NCI-H2029 (cell line): ENCODE results near the gene IQCF6.
"Not testable (repeated sequence)": the region's sequence is repeated elsewhere in the genome, so short reads cannot be mapped to it uniquely, and the experiment has no call there.

Experiments
- DNase-seq: peaks from one replicate; lab custom pipeline; 2025; lab: John Stamatoyannopoulos, UW

IQCF6 gene

DNA sequence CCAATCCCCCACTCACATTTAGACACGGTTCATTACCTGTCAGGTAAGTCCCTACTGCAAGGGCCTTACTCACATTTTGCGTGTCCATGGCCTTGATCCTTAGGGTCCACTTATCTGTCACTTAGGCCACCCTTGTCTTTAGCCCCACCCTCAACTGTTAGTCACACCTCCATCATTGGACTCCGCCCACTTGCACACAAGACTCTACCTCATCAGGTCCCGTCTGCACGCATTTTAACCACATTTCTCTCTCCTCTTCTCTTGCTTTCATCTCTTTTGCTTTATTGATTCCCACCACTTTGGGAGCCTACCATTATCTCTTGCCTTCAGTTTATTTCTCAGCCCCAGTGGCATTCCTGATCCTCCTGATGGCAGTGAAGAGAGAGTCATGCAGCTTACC, at the start of gene IQCF6:
TSS of gene IQCF6 (minus strand) at position 101 of the 400 bp plus-strand sequence. CDS start at position 88, 13 bp downstream.
- no peak for DNase-seq

DNA sequence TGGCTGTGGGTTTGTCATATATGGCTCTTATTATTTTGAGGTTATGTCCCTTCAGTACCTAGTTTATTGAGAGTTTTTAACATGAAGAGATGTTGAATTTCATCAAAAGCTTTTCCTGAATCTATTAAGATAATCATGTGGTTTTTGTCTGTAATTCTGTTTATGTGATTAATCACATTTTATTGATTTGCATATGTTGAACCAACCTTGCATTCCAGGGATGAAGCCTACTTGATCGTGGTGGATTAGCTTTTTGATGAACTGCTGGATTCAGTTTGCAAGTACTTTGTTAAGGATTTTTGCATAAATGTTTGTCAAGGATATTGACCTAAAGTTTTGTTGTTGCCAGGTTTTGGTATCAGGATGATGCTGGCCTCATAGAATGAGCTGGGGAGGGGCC, 49.3 kb upstream of the IQCF6 start:
- DNase-seq, result no peak

GRCh38 chr3:51819709-51820406, 40.8 kb upstream of the IQCF6 start:
- no peak for DNase-seq

GRCh38 chr3:51819151-51819550, 40.1 kb upstream of the IQCF6 start:
- DNase-seq, result no peak

DNA sequence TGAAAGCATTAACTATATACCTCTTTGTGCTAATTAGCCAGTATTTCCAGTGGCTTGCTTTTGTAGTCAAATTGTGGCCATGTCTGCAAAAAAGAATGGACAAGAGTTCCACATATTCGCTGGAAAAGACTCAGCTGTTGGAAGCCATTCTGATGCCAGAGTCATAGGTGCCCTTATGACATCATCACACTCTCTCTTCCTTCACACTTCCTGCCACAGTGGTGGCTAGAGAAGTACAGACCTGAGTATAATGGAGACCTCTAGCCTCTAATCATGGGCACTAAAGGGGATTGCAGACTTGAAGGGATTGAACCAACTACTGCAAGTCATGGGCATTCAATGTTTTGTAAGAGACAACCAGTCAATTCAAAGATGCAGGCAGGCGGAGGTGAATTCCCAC, 38.3 kb upstream of the IQCF6 start:
- DNase-seq, result no peak

DNA sequence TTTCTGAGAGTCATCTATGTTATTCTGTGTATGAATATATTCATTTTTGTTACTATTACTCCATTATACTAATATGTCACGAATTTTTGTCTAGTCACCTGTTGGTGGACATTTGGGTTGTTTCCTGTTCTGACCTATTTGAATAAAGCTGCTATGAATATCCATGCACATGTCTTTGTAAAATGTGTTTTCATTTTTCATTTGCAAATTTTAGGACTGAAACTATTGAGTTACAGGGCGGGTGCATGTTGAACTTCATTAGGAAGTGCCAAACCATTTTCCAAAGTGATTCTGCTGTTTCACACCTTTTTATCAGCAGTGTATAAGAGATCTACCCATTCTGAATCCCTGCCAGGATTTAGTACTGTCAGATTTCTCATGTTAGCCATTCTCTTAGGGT, 37.7 kb upstream of the IQCF6 start:
- no peak for DNase-seq

- DNase-seq, result no peak
Measured at GRCh38 chr3:51815614-51816013, 36.6 kb upstream of the IQCF6 start.

DNA sequence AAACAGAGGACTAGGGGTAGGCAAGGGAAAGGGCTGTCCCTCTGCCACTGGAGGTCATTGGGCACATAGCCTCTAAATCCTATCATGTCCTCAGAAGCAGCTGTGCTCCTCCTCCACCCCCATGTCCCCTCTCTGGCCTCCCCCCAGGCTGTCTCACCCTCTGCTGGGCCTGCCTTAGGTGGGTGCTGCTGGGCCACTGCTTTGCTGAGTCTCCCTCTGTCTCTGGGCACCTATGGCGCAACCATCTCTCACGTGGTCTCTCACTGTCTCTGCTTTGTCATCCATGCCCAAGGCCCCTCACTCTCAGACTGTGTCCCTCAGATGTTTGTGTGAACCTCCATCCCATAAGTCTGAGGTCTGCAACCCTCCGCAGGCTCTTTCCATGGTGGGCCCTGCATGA, 35.0 kb upstream of the IQCF6 start:
- no peak for DNase-seq

DNA sequence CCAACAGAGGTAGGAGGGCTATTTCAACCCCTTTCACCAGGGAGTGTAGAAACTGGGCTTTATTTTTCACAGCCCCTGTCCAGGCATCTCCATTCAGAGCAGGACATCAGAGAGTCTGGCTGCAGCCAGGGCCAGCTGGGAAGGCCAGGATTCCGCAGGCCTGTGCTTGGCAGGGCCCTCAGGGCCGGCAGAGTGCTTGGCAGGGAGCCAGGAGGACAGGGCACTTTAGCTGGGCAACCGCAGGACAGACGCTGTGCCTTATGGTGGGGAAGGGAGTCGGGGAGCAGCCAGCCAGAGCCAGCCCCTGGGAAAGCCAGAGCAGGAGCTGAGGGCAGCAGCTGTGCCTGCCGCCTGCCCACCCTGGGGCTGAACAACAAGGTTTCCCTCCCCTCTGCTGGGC, 34.5 kb upstream of the IQCF6 start:
- DNase-seq, result no peak

- no peak for DNase-seq
Measured at GRCh38 chr3:51808934-51809333, 29.9 kb upstream of the IQCF6 start.

GRCh38 chr3:51802106-51802703, 23.2 kb upstream of the IQCF6 start:
- DNase-seq, result no peak

DNA sequence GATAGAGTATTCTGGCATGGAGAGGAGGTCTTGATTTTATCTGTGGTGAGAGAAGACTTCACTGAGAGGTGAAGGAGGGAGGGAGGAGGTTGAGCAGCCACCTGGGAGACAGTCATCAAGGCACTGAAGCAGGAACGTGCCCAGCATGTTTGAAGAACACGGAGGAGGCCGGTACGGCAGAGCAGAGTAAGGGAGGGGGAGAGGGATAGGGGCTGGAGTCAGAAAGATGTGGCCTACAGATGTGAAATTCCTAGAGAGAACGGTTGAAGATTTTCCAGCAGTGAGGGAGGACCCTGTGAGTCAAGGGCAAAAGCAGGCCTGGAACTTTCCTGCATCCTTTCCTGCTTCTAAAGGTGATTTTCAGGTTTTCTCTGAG, 21.7 kb upstream of the IQCF6 start:
- no peak for DNase-seq

GRCh38 chr3:51799879-51800749, 21.1 kb upstream of the IQCF6 start:
- DNase-seq, result no peak

- no peak for DNase-seq
Measured at GRCh38 chr3:51798411-51798963, 19.4 kb upstream of the IQCF6 start.

DNA sequence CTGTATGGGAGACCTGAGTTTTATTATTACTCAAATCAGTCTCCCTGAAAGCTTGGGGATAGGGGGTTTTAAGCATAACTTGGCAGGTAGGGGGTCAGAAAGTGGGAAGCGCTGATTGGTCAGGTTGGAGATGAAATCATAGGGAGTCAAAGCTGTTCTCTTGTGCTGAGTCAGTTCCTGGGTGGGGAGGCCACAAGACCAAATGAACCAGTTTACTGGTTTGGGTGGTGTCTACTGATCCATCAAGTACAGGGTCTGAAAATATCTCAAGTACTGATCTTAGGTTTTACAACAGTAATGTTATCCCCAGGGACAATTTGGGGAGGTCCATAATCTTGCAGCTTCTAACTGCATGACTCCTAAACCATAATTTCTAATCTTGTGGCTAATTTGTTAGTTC, 17.8 kb upstream of the IQCF6 start:
- DNase-seq, result no peak

- DNase-seq, result no peak
Measured at GRCh38 chr3:51794206-51794605, 15.2 kb upstream of the IQCF6 start.

DNA sequence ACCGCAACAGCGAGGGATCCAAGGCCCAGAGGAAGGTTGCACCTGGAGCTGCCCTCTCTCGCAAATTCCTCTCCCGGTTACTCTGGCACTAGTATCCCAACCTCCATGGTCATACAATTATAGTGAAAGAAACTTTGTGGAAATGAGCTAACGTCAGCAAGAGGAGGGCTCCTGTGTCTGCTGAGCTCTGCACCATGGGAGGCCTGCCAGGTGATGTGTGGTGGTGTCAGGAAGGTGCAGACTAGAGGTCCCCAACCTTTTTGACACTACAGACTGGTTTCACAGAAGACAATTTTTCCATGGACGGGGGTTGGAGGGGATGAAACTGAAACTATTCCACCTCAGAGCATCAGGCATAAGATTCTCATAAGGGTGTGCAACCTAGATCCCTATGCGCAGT, 13.2 kb upstream of the IQCF6 start:
- no peak for DNase-seq

GRCh38 chr3:51789437-51789836, 10.4 kb upstream of the IQCF6 start:
- DNase-seq, result no peak

DNA sequence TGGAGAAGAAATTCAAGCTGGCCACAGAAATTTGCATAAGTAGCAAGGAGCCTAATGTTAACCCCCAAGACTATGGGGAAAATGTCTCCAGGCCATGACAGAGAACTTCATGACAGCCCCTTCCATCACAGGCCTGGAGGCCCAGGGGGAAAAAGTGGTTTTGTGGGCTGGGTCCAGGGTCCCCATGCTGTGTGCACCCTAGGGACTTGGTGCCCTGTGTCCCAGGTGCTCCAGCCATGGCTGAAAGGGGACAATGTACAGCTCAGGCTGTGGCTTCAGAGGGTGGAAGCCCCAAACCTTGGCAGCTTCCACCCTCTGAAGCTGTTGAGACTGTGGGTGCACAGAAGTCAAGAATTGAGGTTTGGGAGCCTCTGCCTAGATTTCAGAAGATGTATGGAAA, 8.5 kb upstream of the IQCF6 start:
- DNase-seq, result not testable (repeated sequence)

DNA sequence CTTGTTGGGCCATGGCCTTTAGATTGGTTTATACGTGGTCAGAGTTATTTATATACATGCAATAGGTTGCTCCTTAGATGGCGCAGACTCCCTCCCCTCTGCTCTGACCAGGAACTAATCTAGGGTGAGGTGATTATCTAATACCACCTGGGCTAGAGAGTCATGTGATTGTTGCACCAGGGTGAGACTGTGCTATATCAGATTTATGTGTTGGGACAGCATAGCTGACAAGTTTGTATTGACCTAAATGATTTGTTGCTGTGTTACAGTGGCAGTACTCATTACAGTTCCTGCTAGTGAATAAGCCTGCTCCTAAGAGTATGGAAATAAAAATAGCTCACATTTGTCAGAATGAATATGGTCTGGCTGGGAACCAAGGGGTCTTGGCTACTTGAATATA, 7.2 kb upstream of the IQCF6 start:
- DNase-seq, result no peak

- no peak for DNase-seq
Measured at GRCh38 chr3:51778554-51778953, 483 bp downstream of the IQCF6 start.

- peak; percentile 20 for DNase-seq
Measured at GRCh38 chr3:51777985-51778384, 1.1 kb downstream of the IQCF6 start.

- DNase-seq, result no peak
Measured at GRCh38 chr3:51773529-51774056, 5.4 kb downstream of the IQCF6 start.
